HG03571 (cell line): ENCODE measurements around the gene NF1.

Source experiments
- ATAC-seq: cut with Tn5 transposase; IDR thresholded peaks from one replicate; pipeline ENCODE4 v1.9.1; 2021; ENCODE audit not compliant: unreplicated experiment

NF1 gene

DNA sequence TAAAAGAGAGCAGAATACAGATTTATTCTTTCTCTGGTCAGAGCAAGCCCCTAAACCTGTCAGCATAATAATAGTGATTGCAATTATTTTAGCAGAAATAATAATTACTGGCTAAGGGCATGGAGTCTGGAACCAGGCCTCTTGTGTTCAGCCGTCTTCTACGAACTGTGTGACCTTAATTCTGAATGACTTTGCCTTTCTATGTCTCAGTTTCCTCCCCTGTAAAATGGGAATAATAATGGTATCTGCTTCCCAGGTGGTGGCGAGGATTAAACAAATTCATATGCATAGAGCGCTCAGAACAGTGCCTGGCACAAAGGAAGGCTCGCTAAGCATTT, 330.1 kb downstream of the NF1 start:
- ATAC-seq = no peak

- no peak for ATAC-seq
Measured at GRCh38 chr17:31425282-31426040, 330.7 kb downstream of the NF1 start.
